ENCODE data around the gene CRYL1. TPM values are rescaled to one million over a fixed set of nuclear protein-coding genes. Genes with fewer than 3 reads are reported as not detected.

The CRYL1 gene
- total RNA-seq, 1 donor from 2014 or later = 30.1 TPM

- no peak for ATAC-seq
Observed at GRCh38 chr13:20526664-20527063, 1.0 kb upstream of the CRYL1 start.

DNA sequence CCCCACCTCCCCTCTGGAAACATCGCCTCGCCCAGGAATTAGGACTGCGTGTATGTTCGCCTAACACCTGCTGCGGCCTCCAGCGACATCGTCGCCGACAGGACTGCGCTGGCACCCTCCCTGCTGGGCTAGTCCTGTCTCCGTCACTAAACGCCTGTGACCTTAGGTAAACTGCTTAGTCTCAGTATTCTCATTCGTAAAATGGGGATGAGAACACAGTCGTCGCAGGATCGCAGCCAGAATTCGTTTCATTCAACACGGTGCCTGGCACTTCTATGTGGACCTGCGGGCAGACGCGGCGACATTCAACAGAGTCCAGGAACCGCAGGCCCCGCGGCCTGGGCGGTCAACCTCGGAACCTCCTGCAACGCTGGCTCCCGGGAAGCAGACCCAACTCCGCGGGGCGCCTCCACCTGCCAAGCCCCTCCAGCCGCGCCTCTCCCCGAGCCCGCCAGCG, 485 bp downstream of the CRYL1 start:
- peak; percentile 51 for ATAC-seq

GRCh38 chr13:20521364-20522115, 4.1 kb downstream of the CRYL1 start:
- no peak for ATAC-seq

GRCh38 chr13:20519875-20520274, 5.8 kb downstream of the CRYL1 start:
- no peak for ATAC-seq

DNA sequence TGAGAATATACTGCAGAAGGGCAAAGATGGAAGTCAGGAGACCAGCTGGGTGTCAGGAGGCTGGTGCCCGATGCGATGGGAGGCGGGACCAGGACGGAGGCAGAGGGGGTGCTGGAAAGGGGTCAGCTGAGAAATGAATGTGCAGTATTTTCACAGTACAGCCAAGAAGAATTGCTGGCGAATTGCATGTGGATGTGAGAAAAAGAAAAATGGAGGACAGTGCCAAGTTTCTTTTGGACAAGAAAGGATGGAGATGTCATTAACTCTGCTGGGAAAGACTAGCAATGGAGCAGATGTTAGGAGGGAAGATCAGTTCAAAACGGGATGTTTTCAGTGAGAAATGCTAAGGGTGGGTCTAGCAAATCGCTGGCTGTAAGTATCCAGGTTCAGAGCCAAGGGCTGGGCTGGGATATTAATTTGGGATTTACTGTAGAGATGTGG, 7.0 kb downstream of the CRYL1 start:
- no peak for ATAC-seq

GRCh38 chr13:20514866-20515265, 10.8 kb downstream of the CRYL1 start:
- no peak for ATAC-seq

DNA sequence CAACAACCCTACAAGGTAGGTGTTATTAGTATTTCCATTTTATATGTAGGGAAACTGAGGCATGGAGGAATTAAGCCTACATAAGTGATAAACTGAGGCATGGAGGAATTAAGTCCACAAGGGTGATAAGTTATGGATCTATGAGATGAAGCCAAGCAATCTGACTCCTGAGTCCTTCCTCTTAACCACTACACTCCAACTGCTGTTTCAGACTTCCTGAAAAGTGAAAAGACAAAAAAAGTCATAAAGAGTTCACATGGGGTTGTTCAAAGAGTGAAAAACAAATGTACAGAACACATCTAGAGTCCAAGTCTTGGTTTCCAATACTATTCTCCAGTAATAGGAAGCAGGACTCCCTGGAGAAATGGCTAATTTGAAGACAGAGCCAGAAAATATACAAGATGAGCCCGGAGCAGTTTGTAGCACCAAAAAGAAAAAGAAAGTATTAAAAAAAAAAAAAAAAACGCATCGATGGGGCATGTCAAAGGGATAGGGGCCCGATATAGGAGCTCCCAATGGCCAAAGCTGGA, 12.1 kb downstream of the CRYL1 start:
- ATAC-seq = no peak

- ATAC-seq = no peak
Observed at GRCh38 chr13:20512042-20512683, 13.5 kb downstream of the CRYL1 start.

DNA sequence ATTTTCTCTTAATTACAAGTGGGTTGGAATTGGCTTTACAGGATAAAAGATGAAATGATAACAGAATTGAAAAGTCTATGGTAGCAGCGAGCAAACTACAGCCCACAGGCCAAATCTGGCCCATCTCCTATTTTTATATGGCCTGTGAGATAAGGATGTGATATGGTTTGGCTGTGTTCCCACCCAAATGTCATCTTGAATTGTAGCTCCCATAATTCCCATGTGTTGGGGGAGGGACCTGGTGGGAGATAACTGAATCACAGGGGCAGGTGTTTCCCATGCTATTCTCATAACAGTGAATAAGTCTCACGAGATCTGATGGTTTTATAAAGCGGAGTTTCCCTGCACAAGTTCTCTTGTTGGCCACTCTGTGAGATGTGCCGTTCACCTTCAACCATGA, 19.0 kb downstream of the CRYL1 start:
- ATAC-seq = no peak

- ATAC-seq = peak; percentile 67
Observed at GRCh38 chr13:20505405-20506366, 20.0 kb downstream of the CRYL1 start.

DNA sequence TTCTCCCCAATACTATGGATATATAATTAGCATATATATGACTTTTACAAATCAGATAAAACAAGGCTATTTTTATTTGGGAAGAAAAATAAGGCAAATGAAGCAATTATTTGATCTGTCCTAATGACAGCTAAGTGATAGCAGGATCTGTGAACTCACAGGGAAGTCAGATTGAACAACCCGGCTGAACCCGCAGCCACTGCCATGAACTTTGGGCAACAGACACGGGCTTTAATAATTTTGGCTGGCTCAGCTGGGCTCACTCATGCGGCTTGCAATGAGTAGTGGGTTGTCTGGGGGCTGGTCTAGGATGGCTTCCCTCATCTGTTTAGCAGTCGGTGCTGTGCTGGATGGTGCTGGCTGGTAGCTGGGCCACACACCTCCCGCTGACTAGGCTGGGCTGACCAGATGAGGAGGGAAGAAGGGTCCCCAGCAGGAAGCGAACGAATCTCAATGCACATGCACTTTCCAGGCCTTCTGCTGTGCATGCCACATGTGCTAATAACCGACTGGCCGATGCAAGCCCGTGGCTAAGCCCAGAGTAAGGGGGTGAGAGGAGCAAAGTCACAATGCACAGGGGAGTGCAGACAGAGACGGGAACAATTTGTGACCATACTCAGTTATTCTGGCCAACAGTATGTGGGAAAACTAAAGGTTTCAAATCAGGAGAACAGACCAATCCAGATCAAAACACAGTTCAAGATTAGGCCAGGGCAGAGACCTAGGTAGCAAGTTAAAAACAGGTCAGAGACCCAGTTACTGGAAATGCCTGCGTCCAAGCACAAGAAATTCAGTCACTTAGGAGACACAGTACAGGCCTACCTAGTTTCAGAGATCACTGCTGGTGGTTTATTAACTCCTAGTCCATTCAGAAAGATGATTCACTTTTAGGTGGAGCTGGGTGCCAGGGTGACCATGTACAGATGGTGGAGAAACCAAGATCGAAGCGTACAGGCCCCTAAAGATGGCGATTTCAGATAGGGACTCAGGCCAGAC, 22.3 kb downstream of the CRYL1 start:
- ATAC-seq = peak; percentile 35

GRCh38 chr13:20501592-20501991, 24.1 kb downstream of the CRYL1 start:
- no peak for ATAC-seq

- ATAC-seq = no peak
Observed at GRCh38 chr13:20501120-20501519, 24.5 kb downstream of the CRYL1 start.

- no peak for ATAC-seq
Observed at GRCh38 chr13:20499986-20500385, 25.7 kb downstream of the CRYL1 start.

DNA sequence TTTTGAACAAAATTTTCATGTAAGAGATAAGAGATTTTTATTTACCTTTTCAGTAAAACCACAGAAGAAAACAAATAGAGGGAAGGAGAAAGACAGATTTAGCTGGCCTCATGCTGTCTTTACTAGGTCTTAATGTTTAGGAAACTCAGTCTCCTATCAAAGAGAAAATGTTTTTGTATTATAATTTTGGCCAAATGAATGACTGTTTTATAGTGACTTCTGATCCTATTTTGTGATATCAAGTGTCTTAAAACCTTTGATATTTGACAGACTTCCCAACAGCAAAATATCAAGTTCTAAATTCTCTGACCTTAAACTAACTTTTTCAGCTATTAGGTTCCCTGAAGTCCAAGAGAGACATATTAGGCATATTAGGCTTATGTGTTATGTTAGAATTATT, 27.0 kb downstream of the CRYL1 start:
- ATAC-seq = no peak

DNA sequence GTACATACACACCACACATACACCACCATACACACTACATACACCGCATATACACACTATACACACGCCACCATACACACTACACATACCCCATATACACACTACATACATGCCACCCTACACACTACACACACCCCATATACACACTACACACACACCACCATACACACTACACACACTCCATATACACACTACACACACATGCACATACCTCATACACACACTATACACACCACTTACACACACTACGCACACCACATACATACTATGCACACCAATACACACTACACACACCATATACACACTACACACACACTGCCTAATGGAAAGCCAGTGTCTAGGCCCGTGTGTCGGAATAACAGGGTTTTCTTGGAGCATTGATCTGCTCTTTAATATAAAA, 27.5 kb downstream of the CRYL1 start:
- no peak for ATAC-seq

DNA sequence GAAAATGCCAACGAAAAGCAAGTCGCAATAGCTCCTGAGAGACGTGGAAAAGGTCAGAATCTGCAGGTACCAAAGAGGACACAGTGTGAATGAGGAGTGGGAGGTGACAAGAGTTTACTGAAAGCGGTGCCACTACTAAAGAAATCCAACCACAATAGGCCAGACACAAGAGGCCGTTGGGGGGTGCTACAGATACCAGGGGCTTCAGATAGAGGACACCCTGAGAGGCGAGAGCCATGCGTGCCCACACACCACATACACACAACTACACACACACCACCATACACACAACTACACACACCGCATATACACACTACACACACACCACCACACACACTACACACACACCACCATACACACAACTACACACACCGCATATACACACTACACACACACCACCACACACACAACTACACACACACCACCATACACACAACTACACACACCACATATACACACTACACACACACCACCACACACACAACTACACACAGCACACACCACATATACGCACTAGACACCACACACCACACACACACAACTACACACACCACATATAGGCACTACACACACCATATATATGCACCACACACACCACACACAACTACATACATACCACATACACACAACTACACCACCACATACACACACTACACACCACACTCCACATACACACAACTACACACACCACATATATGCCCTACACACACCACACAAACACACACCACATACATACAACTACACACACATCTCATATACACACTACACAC, 28.5 kb downstream of the CRYL1 start:
- ATAC-seq = no peak

DNA sequence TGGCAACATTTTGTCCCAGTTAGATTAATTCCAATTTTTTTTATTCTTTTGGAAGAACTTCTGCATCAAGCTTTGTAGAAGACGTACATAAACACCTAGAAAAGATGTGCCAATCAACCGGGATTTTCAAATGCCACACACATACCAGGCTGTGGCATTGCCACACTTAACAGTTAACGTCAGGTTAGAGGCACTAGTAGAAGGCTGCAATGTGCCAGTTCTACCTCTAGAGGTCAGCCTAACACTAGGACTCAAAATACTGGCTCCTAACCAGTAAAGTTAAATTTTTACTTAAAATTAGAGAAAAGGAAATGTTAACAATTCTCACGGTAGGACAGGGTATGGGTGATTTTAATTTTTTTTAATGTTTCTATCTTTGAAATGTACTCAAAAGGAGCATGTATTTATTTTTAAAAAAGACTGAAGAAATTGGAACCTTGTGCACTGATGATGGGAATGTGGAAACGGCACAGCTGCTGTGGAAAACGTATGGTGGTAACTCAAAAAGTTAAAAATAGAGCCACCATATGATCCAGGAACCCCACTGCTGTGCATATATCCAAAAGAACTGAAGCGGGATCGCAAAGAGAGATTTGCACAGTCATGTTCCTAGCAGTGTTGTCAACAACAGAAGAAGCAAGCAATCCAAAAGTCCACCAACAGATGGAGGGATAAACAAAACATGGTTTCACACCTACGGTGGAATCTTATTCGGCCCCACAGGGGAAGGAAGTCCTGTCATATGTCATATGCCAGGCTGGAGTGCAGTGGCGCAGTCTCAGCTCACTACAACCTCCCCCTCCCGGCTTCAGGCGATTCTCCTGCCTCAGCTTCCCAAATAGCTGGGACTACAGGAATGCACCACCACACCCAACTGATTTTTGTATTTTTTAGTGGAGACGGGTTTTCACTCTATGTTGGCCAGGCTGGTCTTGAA, 30.3 kb downstream of the CRYL1 start:
- ATAC-seq = peak; percentile 90

DNA sequence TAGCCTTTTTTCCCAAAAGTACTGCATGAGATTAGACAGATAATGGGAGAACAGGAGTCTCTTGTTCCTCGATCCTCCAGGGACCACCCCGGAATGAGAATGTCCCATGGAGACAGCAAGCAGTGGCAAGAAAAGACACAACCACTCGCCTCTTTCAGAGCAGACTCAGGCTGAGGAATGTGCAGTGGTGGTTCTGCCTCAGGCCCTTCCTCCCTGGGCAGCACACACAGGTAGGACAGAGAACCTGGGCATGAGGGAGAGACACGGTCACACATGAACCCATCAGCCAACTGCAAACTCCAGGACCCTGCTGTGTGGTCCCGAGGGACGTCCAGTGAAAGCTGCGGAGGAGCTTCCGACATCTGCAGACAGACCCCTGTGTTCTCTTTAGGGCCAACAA, 31.0 kb downstream of the CRYL1 start:
- peak; percentile 62 for ATAC-seq

Data from esophagus mucosa (tissue), 1 donor.